Measurements from ENCODE around the gene CNTNAP1.
"Not testable (repeated sequence)": the region's sequence is repeated elsewhere in the genome, so short reads cannot be mapped to it uniquely, and the experiment has no call there.

The CNTNAP1 gene

DNA sequence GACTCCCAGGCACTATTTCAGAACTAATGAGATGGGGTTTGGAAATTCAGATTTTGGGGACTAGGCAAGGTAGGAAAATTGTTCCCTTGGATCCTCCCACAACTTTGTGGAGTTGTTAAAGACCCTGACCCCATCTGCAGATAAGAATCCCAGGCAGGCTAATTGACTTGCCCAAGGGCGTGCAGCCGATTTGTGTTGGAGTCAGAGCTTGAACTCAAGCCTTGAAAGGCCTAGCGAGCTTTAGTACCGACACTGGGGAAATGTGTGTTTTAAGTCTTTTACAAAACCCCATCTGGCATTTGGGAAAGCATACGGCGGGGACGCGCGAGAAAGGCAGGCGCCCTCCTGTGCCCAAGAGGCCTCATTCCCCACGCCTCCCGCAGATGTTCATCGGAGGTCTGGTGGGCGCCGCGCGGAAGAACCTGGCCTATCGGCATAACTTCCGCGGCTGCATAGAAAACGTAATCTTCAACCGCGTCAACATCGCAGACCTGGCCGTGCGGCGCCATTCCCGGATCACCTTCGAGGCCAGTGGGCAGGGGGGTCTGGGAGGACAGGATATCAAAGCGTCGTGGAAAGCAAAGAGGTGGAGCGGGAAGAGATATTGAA, 4.3 kb downstream of the CNTNAP1 start:
- DNase-seq, result no peak

DNA sequence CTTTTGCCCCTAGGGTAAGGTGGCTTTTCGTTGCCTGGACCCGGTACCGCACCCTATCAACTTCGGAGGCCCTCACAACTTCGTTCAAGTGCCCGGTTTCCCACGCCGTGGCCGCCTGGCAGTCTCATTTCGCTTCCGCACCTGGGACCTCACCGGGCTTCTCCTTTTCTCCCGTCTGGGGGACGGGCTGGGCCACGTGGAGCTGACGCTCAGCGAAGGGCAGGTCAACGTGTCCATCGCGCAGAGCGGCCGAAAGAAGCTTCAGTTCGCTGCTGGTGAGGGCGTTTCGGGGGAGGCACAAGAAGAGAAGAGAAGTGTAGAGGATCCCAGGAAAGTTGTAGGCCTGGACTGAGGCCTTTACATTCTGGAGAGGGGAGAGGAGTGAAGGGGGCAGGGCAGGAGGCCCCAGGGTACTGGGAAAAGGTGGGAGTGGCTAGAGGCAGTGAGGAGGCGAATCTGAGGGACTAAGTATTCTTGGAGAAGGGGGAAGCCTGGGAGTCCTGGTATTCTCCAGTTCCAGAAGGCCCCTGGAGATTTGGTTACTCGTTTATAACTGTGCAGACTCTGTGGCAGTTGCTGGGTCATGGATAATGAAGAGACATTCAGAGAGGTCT, 5.5 kb downstream of the CNTNAP1 start:
- DNase-seq, result no peak

DNA sequence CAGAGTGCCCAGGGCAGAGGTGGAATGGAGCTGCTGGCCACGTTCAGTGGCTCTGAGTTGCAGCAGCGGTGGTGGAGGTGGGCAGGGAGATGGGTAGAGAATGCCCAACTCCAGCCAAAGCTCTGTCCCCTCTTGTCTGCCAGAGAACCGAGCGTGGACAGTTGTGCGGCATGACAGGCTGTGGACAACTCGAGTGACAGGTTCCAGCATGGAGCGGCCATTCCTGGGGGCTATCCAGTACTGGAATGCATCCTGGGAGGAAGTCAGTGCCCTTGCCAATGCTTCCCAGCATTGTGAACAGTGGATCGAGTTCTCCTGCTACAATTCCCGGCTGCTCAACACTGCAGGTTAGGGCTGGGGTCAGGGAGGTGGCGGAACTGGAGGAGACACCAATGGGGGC, 8.3 kb downstream of the CNTNAP1 start:
- DNase-seq, result no peak

DNA sequence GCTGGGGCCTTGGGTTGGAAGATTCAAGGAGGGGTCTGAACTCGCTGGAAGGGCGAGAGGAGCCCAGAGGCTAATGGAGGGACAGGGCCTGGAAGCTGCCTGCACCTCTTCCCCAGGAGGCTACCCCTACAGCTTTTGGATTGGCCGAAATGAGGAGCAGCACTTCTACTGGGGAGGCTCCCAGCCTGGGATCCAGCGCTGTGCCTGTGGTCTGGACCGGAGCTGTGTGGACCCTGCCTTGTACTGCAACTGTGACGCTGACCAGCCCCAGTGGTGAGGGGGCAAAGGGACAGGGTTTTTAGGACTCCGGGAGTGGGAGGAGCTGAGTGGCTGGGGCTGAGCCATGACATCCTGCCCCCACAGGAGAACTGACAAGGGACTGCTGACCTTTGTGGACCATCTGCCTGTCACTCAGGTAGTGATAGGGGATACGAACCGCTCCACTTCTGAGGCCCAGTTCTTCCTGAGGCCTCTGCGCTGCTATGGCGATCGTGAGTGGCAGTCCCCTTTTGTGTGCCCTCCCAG, 8.8 kb downstream of the CNTNAP1 start:
- DNase-seq, result no peak

DNA sequence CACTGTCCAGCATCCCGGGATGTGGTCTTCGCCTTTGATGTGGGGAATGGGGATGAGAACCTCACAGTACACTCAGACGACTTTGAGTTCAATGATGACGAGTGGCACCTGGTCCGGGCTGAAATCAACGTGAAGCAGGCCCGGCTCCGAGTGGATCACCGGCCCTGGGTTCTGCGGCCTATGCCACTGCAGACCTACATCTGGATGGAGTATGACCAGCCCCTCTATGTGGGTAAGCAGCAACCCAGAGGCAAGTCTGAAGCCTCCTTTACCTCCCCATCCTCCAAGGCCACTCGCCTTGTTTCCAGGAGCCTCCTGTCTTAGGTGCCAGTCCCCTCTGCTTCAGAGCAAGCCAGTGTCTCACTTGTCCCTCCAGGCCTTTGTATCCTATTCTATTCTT, 10.2 kb downstream of the CNTNAP1 start:
- no peak for DNase-seq

DNA sequence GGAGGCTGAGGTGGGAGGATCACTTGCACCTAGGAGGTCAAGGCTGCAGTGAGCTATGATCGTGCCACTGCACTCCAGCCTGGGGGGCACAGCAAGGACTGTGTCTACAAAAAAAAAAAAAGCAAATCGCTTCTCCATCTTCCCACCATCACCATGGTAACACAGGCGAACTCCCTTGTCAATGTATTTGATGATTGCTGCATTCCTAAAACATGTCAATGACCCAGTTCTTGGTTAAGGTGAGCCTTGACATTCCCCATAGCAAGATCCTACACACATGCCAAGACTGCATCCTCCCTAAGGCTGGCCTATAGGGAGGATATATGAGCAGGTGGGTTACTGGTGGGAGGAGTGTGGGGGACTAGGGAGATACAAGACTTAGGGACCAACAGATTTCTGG, 12.2 kb downstream of the CNTNAP1 start:
- no peak for DNase-seq

DNA sequence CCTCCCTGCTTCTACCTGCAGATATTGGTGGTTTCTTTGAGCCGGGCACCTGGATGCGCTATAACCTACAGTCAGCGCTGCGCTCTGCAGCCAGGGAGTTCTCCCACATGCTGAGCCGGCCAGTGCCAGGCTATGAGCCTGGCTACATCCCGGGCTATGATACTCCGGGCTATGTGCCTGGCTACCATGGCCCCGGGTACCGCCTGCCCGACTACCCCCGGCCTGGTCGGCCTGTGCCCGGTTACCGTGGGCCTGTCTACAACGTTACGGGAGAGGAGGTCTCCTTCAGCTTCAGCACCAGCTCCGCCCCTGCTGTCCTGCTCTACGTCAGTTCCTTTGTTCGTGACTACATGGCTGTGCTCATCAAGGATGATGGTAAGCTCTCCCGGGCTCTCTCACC, 13.2 kb downstream of the CNTNAP1 start:
- no peak for DNase-seq

DNA sequence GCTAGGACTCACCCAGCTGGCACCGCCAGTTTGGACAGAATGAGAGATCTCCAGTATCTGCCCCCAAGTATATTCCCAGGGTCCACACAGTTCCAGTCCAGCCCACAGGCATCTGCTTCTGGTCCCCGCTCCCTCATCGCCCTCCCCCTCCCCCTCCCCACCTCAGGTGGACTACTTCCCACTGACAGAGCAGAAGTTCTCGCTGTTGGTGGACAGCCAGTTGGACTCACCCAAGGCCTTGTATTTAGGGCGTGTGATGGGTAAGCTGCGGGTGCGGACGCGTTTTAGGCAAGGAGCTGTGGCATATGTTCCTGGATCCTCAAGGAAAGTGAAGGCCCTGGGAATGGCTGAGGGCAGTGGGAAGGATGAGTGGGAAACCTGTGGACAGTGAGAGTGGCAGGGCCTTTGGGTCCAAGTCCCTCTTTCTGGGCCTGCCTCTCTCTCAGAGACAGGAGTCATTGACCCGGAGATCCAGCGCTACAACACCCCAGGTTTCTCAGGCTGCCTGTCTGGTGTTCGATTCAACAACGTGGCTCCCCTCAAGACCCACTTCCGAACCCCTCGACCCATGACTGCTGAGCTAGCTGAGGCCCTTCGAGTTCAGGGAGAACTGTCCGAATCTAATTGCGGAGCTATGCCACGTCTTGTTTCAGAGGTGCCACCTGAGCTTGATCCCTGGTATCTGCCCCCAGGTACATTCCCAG, 14.9 kb downstream of the CNTNAP1 start:
- DNase-seq, result no peak

DNA sequence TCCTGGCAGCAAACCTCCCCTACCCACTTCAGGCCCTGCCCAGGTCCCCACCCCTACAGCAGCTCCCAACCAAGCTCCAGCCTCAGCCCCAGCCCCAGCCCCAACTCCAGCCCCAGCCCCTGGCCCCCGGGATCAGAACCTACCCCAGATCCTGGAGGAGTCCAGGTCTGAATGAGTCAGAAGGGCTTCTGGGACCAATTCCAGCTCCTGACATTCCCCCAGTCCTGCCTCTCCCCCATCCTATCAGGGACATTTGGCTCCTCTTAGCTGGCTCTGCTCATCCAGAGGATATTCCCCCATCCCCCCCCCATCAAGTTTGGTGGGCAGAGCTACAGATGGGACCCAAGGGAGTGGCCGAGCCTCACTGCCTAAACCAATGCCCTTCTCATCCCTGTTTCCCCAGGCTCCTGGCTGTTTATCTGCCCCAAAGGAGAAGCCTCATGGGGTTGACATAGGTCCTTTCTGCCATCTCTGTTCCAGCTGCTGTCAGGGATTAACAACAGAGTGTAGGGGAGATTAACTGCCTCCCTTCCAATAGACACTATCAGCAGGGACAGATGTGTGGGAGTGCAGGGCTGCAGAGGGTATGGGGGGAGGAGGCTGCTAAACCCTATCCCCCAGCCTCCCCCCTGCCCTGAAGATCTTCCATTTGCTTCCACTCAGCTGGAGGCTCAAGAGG, 16.5 kb downstream of the CNTNAP1 start:
- no peak for DNase-seq

DNA sequence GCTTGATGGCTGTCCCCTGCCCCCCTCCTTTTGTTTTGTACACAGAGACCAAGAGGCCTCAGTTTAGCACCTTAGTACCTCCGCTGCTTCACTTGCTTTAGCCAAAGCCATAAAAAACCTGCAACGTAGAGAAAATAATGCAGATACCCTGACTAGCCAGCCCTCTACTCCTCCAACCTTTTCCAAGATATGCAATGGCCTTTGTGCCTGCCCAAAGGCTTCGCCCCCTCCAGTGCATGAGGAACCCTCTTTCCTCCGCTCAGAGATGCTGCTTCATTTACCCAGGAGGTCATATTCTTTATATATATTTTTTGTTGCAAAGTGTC, 17.0 kb downstream of the CNTNAP1 start:
- DNase-seq, result no peak

DNA sequence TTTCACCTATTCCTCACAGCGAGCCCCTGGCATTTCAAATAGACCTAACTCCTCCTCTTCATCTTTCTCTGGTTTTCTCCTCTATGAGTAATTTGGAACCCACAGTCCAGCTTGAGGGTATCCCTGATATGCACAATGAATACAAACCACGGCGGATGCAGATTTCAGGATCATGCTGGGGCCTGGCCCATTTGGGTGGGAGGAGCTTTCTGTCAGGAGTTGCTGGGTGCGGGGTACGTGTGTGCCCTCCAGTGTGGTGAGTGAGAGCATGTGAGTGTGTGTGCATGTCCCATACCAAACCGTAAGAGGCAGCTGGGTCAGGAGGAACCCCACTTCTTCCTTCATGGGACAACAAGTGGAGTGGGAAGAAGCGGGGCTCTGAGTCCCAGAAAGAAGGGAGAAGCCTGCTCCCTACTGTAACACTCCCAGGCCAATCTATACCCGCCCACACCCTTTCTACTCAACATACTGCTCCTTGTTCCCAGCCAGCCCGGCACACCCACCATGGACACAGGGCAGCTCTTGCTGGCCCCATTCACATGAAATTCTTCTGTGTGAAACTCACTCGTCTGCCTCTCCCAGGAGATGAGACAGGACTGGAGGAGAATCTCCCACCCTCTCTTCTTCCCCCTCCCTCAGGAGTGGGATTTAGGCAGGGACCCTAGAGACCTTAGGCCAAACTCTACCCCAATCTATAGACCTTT, 18.4 kb downstream of the CNTNAP1 start:
- DNase-seq, result no peak

DNA sequence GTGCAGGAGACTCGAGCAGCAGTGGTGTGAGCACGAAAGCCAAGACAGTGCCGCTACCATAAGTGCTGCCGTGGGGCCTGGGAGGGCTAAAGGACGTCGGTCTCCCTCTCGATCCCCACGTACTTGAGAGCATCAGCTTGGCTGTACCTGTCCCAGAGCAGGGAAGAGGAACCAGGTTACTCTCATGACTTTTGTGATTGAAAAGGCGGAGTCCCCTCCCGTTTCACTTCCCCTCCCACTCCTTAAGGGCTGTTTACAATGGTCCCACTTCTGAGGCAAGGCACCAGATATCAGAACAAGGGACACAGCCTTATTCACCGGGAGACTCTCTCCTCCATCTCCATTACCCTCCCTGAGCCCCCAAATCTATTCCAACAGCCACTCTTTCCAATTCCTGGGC, 20.1 kb downstream of the CNTNAP1 start:
- DNase-seq, result no peak

DNA sequence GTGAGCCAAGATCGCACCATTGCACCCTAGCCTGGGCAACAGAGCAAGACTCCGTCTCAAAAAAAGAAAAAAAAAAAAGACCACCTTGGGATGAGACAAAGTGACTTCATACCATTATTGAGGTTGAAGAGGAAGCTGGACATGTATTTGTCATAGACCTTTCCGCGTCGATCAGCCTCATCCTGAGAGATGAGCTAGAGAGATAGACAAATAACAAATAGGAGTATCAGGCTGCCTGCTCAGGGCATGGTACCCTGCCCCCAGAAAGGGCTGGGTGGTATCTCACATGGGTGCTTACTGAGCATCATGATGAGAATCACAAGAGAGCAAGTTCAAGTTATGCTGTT, 22.1 kb downstream of the CNTNAP1 start:
- no peak for DNase-seq

DNA sequence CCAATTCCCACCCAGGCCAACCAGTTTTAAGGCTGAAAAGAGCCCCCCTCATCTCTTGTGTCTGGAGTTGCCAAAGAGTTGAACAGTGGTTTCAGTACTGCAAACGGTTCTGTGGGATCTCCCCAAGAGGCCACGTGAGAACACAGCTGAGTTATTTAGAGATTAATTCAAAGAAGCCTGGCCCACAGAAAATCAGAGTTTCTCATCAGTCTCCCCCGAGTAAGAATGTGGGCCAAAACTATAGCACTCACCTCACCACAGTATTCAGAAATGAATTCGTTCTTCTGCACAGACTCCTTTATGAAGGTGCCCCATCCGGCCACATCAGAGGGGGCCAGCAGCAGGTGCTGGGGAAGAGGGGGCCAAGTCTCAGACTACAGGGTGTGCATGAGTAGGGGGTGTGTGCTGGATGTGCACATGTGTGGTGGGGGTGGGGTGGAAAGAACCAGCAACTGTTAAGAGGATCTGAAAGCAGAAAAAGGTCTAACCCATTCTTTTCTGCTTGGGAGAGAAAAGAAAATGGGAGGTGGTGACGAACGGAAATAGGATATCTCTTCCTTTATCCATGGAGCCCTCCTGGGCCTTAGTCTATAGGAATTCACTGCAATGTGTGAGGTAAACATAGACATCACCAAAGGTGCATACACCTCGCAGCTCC, 22.6 kb downstream of the CNTNAP1 start:
- DNase-seq, result no peak

DNA sequence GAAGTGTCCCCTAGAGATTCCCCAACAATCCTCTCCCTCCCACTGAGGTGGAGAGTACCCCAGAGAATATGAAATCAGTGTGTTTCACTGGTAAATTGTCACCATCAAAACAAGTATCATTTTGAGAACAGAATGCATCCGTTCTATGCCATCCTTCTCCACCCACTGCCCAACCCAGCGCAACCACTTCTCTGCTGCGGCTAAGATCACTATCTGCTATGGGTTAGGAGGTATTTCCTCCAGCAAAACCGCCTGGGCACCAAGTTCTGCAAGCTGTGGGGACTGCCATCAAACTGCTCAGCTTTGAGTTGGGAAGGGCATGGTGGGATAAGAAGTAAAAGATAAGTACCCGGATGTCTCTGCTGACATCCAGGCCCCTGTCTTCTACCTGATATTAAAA, 24.4 kb downstream of the CNTNAP1 start:
- DNase-seq, result no peak

DNA sequence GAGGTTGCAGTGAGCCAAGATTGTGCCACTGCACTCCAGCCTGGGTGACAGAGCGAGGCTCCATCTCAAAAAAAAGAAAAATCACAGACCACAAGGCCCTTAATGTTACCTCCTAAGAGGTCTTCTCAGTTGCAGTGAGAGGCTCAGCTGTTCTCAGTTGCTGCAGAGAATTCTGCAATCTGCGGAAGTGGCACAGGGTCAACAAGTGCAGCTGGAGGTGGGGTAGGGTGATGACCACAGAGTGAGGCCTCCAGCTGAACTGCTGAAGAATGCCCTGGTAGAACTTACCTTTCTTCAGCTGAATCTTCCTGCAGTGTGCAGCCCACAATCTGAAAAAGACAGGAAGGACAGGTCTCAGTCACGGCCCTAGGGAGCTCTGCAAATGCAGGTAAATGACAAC, 26.3 kb downstream of the CNTNAP1 start:
- DNase-seq, result no peak

DNA sequence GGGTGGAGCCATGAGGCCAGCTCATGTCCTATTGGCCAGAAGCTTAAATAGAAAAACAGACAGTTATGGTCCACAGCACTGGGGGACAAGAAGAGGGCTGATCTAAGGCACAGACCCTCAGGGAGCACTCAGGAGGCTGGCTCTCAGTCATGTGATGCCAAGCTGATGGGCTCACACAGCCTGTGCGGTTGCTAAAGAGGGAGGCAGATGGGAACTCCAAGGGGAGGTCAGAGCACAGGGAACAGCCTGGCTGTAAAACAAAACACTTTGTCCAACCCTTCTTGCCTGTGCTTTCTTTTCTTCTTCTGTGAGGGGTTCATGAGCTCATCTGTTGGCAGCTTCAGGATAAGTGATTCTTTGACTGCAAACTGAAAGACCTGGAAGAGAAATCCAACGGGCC, 27.2 kb downstream of the CNTNAP1 start:
- no peak for DNase-seq

DNA sequence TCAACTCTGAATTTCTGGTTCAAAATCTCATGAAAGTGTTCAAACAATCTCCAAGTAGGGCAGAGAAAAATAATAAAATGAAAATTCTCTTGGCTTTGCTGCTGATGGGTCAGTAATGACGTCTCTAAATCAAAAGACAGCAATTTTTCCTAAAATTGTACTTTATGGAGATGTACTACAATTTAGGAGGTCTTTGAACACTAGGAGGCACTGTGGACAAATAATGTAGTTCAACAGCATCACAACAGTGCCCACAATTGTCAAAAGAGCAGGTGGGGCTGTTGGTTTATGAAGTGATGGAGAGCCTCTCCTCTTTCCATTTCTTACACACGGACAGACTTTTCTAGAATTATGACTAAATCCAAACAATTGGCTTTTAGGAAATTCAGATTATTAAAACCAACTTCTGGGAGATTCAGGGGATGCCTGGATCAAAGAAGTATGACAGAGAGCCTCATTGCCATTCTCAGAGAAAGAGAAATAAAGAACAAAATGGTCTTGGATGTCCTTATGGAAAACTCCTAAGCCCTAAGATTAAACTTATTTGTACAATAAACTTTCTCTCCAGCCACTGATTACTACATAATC, 38.8 kb downstream of the CNTNAP1 start:
- peak; percentile 77 for DNase-seq

DNA sequence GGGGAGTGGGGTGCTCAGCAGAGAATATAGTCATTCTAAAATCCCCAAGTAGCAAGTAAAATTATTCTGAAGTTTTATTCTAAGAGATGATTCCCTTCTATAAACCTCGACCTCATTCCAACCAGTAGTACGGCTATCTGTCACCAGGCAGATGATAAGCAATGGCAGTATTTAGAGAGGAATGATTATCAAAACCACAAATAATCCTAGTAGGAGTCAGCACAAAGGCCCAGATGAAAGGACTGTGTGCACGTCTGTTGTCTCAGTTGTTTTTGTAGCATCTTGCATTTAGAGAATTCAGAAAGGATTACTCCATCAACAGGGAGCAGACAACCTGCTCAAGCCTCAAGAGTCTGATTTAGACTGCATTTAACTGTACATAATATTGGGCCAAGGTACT, 41.3 kb downstream of the CNTNAP1 start:
- DNase-seq, result no peak

DNA sequence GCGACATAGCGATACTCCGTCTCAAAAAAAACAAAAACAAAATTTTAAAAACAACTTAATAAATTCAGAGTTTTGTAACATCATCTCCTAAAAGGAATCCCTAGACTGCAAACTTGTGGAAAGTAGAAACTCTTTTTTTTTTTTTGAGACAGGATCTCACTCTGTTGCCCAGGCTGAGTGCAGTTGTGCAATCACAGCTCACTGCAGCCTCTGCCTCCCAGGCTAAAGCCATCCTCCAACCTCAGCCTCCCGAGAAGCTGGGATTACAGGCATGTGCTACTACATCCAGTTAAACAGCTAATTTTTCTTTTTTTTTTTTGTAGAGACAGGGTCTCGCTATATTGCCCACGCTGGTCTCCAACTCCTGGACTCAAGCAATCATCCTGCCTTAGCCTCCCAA, 42.8 kb downstream of the CNTNAP1 start:
- no peak for DNase-seq

DNA sequence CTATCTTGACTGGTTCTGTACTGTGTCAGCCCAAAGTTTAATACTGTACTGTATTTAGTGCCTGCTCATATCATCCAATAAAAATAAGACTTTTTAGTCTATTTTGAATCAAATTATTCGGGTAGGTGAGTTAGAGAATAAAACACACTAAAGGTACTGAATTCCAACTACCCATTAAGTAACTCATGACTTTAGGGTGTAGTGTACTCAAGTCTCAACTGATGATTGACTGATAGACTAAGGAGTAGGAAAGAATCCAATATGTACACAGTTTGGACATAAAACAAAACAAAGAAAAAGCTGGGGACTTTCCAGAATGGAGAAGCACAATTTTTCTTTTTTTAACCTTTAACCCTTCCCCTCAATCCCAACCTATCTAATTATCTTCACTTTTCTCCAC, 58.4 kb downstream of the CNTNAP1 start:
- DNase-seq, result no peak

DNA sequence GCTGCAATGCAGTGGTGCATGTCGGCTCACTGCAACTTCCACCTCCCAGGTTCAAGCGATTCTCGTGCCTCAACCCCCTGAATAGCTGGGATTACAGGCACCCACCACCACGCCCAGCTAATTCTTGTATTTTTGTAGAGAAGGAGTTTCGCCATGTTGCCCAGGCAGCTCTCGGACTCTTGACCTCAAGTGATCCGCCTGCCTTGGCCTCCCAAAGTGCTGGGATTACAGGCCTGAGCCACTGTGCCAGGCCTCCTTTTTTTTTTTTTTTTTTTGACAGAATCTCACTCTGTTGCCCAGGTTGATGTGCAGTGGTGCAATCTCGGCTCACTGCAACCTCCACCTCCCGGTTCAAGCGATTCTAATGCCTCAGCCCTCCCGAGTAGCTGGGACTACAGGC, 60.6 kb downstream of the CNTNAP1 start:
- DNase-seq, result not testable (repeated sequence)
